Measurements from ENCODE around the gene PADI4.
"Not testable (repeated sequence)": the region's sequence is repeated elsewhere in the genome, so short reads cannot be mapped to it uniquely, and the experiment has no call there.

PADI4 gene

DNA sequence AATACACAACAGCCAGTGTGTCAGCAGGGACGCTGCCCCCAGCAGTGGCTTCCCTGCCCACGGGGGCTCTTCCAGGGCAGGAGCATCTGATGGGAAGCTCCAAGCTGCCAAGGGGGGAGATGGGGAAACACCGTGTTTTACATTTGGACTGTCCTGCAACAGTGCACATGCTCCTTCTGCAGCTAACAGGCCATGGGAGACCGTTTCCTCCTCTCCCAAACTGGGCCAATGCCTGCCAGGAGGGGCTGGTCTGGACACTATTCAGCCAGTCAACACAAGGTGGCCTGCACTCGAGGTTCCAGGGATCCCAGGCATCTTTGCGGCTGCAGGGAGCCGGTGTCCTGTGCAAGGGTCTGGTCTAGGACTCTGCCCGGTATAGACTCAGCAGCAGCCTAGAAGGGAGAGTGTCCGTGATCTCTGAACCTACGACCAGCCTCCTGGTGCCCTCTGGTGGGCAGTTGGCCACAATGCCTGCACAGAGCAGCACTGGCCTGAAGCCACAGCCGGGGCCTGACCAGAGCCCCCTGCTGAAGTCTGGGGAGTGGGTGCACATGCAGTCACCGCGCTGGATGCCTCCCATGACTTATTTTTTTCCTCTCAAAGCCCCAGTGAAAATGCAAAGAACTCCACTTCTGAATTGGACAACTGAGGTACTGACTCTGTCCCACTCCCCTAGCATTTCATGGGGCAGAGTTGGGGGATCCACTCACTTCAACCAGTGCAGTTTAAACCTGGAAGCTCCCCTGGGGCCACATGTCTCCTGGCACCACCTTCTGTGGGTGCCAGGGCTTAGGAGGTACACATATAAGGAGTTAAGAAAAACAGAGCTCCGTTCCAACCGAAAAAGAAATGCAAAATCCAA is 98.1 kb downstream of the PADI4 start:
- H3K4me1 ChIP-seq (ENCODE audit: control insufficient read depth, low read depth, low read length), result peaks cover 4% of the 10 kb centered on the region
- no peak overlapping the region for H3K4me3 ChIP-seq (ENCODE audit: low read length)
- H3K9me3 ChIP-seq (ENCODE audit: control insufficient read depth, low read depth, low read length), result no peaks in the 10 kb centered on the region
- H3K36me3 ChIP-seq (ENCODE audit: control insufficient read depth, low read depth, low read length), result peaks cover 42% of the 10 kb centered on the region
- H3K9ac ChIP-seq (ENCODE audit: low read length), result no peak overlapping the region
- H3K27ac ChIP-seq (ENCODE audit: low read length), result no peak overlapping the region
- H3K27me3 ChIP-seq (ENCODE audit: control insufficient read depth, insufficient read depth, low read length), result no peaks in the 10 kb centered on the region

DNA sequence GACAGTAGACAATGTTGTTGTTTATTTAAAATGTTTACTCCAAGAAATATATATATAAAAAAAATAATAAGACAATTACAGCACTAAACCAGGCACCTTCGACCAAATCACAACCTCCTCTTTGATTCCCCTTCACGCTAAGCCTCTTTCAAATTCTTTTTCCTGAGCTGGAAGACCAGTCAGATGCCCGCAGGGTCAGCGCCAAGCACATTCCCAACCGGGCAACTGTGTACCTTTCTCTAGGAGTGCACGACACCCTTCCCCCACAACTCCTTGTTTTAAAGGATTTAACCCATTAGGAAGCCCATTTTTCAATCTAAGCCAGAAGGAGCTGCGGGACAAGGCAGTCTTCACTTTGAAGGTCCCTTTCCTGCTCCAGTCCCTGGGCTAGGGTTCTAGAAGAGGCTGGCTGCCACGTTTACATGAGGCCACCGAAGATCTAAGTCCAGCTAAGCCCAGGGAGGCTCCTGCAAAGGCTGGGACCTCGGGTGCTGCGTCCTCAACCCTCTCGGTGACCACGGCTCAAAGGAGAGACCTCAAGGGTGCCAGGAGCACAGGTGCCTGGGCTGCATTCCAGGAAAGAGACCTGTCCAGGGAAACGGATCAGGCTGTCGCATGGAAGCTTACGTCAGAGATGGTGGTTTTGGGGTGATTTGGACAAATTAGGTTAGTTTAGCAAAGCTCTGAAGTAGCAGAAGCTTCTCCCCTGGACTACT is 98.9 kb downstream of the PADI4 start:
- H3K4me3 ChIP-seq (ENCODE audit: low read length); H3K4me1 ChIP-seq (ENCODE audit: control insufficient read depth, low read depth, low read length); H3K9ac ChIP-seq (ENCODE audit: low read length); H3K27me3 ChIP-seq (ENCODE audit: control insufficient read depth, insufficient read depth, low read length); H3K9me3 ChIP-seq (ENCODE audit: control insufficient read depth, low read depth, low read length); H3K27ac ChIP-seq (ENCODE audit: low read length): not testable (repeated sequence)
- H3K36me3 ChIP-seq (ENCODE audit: control insufficient read depth, low read depth, low read length), result peaks cover 50% of the 10 kb centered on the region

DNA sequence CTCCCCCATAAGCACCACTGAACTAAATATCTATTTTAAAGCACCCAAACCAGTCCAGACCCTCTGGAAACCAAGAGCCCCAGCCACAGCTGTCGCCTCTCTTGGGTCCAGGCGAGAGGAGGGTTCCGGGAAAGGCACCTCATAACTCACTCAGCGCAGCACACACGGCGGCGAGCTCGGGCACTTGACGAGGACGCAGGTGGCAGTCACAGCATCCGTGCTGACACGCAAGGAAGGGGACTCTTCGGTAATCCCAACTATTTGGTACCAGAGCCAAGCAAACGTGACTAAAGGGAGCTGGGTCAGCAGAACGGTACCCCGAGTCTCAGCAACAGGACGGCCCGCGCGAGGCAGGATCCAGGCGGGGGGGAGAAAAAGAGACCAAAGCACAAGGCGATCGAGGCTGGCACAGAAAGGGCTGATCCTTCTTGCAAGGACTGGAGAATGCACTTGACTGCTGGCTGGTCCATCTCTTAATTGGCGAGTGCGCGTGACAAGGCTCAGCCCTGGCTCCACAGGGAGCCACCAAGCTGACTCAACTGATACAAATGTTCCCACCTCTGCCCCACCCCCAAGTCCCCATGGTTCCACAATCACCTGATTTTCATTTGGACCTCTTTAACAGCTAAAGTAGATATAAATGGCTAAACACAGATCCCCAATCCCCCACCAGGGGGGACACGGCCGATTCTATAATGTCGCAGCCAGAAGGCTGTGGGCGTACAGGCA is 100.0 kb downstream of the PADI4 start:
- H3K9me3 ChIP-seq (ENCODE audit: control insufficient read depth, low read depth, low read length); H3K9ac ChIP-seq (ENCODE audit: low read length); H3K4me1 ChIP-seq (ENCODE audit: control insufficient read depth, low read depth, low read length); H3K4me3 ChIP-seq (ENCODE audit: low read length); H3K27ac ChIP-seq (ENCODE audit: low read length); H3K27me3 ChIP-seq (ENCODE audit: control insufficient read depth, insufficient read depth, low read length): not testable (repeated sequence)
- H3K36me3 ChIP-seq (ENCODE audit: control insufficient read depth, low read depth, low read length), result peaks cover 60% of the 10 kb centered on the region

DNA sequence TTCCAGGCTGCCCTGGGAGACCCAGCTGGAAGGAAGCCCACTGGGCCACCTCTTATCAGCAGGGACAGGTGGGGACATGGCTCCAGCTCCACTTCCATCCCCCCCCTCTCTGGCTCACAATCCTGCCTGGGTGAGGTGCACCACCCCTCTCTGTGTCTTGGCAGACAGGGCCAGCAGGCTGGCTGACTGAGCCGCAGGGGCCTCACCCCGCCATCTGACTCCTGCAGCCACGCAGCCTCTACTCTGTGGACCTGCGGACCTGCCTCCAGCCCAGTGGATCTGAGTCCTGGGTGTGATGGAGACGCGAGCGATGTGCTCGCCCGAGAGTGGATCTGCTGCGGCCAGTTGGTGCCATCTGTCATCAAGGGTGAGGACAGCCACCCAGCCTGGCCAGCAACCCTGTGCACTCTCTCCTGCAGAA is 101.4 kb downstream of the PADI4 start:
- no peaks in the 10 kb centered on the region for H3K9me3 ChIP-seq (ENCODE audit: control insufficient read depth, low read depth, low read length)
- no peak overlapping the region for H3K9ac ChIP-seq (ENCODE audit: low read length)
- H3K27ac ChIP-seq (ENCODE audit: low read length), result no peak overlapping the region
- no peaks in the 10 kb centered on the region for H3K27me3 ChIP-seq (ENCODE audit: control insufficient read depth, insufficient read depth, low read length)
- H3K36me3 ChIP-seq (ENCODE audit: control insufficient read depth, low read depth, low read length), result peaks cover 74% of the 10 kb centered on the region
- H3K4me1 ChIP-seq (ENCODE audit: control insufficient read depth, low read depth, low read length), result peaks cover 4% of the 10 kb centered on the region
- no peak overlapping the region for H3K4me3 ChIP-seq (ENCODE audit: low read length)

- Histone ChIP-seq H3K27me3 (ENCODE audit: control insufficient read depth, insufficient read depth, low read length) (no peaks in the 10 kb centered on the region), H3K4me1 (ENCODE audit: control insufficient read depth, low read depth, low read length) (peaks cover 4% of the 10 kb centered on the region), H3K4me3 (ENCODE audit: low read length) (no peak overlapping the region), H3K9ac (ENCODE audit: low read length) (no peak overlapping the region), H3K27ac (ENCODE audit: low read length) (no peak overlapping the region), H3K36me3 (ENCODE audit: control insufficient read depth, low read depth, low read length) (peaks cover 97% of the 10 kb centered on the region), H3K9me3 (ENCODE audit: control insufficient read depth, low read depth, low read length) (no peaks in the 10 kb centered on the region)
Measured at GRCh38 chr1:17412093-17412870, 104.3 kb downstream of the PADI4 start.

All from iPS-18a (cell line).